Gastrocnemius medialis (tissue), 4 donors: ENCODE data around the gene NECAP2.

ENCODE experiments used
- POLR2A ChIP-seq, 2 donors: fragments of 450-650 bp; IDR thresholded peaks; one replicate each; pipeline ENCODE4 v1.6.1; 2017; ENCODE audit warnings: antibody characterized with exemption in 2 of 2, mild to moderate bottlenecking in 2 of 2, moderate library complexity in 2 of 2
- TF ChIP-seq, protein P1 (sequence below), 5 experiments: fragments of 450-650 bp in 3 of 5; fragments of 200-600 bp in 2 of 5; sonication (generic) in 2 of 5; IDR thresholded peaks in 4 of 5; conservative IDR thresholded peaks in 1 of 5; 1 replicate in 4 of 5; 2 replicates in 1 of 5; pipeline ENCODE4 v1.5.1; 2016 to 2019; ENCODE audit warnings: antibody characterized with exemption in 5 of 5, mild to moderate bottlenecking in 3 of 5, moderate library complexity in 3 of 5

DNA sequence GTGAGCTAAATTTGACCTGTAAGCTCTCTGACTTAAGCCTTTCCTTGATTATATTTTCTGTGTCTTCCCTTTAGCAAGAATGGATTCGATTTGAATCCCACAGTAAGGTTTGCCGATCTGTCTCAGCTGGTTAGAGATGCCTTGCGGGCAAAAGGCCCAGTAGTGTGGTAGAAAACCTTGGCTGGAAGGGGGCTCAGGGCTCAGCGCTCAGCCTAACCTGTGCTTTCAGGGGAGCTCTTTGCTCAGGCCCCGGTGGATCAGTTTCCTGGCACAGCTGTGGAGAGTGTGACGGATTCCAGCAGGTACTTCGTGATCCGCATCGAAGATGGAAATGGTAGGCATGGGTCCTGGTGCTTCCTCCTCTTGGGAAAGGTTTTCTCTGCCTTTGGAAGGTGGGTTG is 7.1 kb downstream of the NECAP2 start:
- TF ChIP-seq, protein P1, sequence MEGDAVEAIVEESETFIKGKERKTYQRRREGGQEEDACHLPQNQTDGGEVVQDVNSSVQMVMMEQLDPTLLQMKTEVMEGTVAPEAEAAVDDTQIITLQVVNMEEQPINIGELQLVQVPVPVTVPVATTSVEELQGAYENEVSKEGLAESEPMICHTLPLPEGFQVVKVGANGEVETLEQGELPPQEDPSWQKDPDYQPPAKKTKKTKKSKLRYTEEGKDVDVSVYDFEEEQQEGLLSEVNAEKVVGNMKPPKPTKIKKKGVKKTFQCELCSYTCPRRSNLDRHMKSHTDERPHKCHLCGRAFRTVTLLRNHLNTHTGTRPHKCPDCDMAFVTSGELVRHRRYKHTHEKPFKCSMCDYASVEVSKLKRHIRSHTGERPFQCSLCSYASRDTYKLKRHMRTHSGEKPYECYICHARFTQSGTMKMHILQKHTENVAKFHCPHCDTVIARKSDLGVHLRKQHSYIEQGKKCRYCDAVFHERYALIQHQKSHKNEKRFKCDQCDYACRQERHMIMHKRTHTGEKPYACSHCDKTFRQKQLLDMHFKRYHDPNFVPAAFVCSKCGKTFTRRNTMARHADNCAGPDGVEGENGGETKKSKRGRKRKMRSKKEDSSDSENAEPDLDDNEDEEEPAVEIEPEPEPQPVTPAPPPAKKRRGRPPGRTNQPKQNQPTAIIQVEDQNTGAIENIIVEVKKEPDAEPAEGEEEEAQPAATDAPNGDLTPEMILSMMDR (IDR thresholded peaks at IDR 0.05 in 4 of 5, conservative IDR thresholded peaks at IDR 0.05 in 1 of 5) = no peak
- TF ChIP-seq POLR2A (IDR thresholded peaks at IDR 0.05) = no peak
